GM12801 (cell line): ENCODE measurements around the gene FNDC3B.

Experiments
- TF ChIP-seq, protein P1 (sequence below): IDR thresholded peaks from one replicate; pipeline ENCODE4 v1.5.1; 2011; ENCODE audit warnings: control low read depth; ENCODE audit not compliant: insufficient read length; ENCODE audit errors: extremely low read depth

The FNDC3B gene

DNA sequence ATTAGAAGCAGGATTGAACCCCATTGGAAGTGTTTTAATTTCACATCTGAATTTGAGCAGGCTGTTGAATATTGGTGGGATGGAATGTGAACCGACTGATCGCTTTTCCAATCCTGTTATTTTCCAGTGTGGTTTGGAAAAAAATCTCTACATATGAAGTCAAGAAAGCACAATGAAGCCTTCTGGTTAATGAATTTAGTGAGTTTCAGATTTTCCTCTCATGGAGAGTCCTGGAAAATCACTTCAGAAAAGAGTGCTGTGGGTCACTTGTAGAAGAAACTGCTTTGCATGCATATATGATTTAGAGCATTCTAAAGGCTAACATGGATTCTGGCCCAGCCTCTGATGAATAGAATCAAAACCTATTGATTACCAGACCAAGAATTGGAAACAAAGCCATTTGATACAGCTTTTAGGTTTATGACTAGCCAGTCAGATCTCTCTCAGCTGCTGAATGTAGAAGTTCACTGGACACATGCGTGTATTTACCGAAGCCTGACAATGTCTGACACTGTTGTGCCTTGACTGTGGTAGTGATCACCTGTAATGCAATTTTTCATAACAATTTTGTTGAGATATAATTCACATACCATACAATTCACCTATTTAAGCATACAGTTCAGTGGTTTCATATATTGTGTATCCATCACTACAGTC lies 121.9 kb downstream of the FNDC3B start:
- TF ChIP-seq, protein P1, sequence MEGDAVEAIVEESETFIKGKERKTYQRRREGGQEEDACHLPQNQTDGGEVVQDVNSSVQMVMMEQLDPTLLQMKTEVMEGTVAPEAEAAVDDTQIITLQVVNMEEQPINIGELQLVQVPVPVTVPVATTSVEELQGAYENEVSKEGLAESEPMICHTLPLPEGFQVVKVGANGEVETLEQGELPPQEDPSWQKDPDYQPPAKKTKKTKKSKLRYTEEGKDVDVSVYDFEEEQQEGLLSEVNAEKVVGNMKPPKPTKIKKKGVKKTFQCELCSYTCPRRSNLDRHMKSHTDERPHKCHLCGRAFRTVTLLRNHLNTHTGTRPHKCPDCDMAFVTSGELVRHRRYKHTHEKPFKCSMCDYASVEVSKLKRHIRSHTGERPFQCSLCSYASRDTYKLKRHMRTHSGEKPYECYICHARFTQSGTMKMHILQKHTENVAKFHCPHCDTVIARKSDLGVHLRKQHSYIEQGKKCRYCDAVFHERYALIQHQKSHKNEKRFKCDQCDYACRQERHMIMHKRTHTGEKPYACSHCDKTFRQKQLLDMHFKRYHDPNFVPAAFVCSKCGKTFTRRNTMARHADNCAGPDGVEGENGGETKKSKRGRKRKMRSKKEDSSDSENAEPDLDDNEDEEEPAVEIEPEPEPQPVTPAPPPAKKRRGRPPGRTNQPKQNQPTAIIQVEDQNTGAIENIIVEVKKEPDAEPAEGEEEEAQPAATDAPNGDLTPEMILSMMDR, result no peak

DNA sequence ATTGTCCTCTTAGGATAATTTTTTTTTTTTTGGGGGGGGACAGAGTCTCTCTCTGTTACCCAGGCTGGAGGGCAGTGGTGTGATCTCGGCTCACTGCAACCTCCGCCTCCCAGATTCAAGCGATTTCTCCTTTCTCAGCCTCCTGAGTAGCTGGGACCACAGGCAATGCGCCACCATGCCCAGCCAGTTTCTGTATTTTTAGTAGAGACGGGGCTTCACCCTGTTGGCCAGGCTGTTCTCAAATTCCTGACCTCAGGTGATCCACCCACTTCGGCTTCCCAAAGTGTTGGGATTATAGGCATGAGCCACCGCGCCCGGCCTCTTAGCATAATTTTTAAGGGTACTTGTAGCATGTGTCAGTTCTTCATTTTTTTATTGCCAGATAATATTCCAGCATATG lies 122.6 kb downstream of the FNDC3B start:
- TF ChIP-seq, protein P1, result no peak

DNA sequence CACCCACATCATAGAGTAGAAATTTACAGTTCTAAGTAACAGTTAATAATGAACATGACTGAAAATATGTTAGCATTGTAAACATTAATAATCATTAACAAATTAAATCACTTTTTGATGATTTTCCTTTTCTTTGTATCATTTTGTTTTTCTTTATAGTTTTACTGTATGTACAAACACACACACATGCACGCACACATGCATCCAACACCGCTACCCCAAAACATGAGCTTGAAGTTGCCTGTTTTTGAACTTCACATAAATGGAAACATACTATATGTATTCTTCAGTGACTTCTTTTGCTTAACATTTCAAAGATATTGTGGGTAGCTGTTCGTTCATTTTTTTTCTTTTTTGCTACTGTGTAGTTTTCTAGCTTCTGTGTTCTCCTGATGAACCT lies 123.9 kb downstream of the FNDC3B start:
- TF ChIP-seq, protein P1, result no peak

DNA sequence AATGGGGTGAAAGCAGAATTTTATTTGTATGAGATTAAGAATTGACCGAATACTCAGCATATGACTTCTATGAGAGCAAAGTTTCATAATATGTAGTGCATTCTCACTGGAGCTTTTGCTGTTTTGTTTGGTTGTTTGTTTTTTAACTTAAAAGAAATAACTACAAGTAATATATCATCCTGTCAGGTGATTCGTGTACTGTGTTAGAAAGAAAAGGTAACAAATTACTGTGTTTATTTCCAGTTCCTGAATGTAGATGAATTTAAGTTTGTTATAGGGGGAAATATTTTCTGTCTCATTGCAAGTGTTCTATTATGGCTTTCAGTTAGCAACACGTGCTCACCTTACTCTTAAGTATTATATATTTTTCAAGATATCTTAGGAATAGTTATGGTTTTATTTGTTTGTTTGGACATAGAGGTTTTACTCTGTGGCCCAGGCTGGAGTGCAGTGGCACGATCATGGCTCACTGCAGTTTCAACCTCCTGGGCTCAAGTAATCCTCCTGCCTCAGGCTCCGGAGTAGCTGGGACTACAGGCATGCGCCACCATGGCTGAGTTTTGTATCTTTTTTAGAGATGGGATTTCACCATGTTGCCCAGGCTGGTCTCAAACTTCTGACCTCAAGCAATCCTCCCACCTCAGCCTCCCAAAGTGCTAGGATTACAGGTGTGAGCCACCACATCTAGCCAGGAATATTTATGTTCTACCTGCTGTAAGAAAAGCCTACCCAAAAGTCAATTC lies 125.4 kb downstream of the FNDC3B start:
- TF ChIP-seq, protein P1, result no peak

DNA sequence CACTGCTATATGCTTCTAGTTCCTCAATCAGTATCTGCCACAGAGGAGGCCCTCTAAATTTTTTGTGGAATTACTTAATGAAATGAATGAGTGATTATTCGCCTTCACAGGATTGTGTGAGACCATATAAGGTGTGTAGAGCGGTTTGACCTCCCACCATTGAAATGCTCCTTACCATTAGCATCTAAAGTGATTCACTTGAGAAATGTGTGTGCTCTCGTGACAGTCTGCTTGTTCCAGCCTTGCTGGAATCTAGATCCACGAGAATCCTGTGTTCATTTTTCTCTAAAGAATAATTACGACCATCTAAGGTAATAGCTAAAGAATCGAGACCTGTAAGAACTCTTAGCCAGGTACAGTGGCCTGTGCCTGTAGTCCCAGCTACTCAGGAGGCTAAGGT lies 126.9 kb downstream of the FNDC3B start:
- TF ChIP-seq, protein P1, result no peak

DNA sequence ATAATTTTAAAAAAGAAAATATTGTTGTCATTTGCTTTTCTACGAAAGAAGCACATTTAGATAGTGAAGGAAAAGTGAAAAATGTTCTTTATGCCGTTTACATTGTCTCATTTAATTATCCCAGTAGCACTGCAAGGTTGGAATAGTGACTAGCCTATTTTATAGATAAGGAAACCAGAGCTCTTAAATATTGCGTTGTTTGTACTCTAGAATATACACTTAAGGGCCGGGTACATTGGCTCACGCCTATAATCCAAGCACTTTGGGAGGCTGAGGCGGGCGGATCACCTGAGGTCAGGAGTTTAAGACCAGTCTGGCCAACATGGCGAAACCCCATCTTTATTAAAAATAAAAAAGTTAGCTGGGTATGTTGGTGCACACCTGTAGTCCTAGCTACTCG lies 127.5 kb downstream of the FNDC3B start:
- TF ChIP-seq, protein P1, result no peak

DNA sequence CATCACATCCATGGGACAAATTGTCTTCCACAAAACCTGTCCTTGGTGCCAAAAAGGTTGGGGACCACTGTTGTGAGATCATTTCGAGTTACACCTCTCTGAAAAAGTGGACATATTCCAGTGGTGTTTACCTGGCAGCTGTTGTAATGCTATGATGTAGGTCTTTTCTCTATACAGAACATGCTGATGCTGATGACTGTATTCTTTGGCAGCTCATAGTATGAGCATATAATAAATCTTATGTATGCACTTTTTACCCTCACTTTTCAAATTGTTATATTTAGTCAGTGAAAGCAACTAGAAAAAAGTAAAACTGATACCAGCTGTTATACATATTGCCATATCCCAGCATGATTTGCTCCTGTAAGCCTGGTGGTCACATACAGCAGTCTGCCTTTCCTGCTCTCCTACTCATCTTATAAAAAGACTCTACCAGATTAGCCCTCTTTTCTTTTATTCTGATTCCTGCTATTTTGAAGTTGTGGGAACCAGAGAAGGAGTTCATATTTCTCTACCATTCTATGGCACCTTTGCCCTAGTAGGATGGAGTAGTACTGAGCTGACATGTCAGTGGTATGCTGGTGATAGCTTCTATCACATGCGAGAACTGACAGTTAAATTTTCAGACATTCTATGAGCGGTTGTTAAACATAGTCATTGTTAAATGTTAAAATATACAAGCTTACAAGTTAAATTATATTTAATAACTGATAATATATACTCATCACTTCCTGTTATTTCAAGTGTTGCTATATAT lies 128.7 kb downstream of the FNDC3B start:
- TF ChIP-seq, protein P1, result no peak
